Mesendoderm (in vitro differentiated cells): ENCODE measurements around the gene POLN.
"Not testable (repeated sequence)": the region's sequence is repeated elsewhere in the genome, so short reads cannot be mapped to it uniquely, and the experiment has no call there.

Source experiments
- DNase-seq: peaks from one replicate; pipeline ENCODE4 v3.0.0; 2013
- H2AK5ac ChIP-seq: 2 replicates; pipeline ENCODE4 v1.6.1; 2013; ENCODE audit warnings: low read length, inconsistent platforms
- H2BK120ac ChIP-seq: 2 replicates; pipeline ENCODE4 v1.6.1; 2013; ENCODE audit warnings: low read depth, mild to moderate bottlenecking, low read length, moderate library complexity, mixed read lengths
- H2BK15ac ChIP-seq: replicated peaks from 2 replicates; pipeline ENCODE4 v1.6.1; 2013; ENCODE audit warnings: low read depth, mild to moderate bottlenecking, moderate library complexity
- H2BK5ac ChIP-seq: 2 replicates; pipeline ENCODE4 v1.6.1; 2013; ENCODE audit warnings: low read length, inconsistent platforms
- H3K18ac ChIP-seq: 2 replicates; pipeline ENCODE4 v1.6.1; 2013; ENCODE audit warnings: mild to moderate bottlenecking, low read length, mixed read lengths
- H3K23ac ChIP-seq: one replicate; pipeline ENCODE4 v1.6.1; 2013; ENCODE audit warnings: low read length
- H3K27ac ChIP-seq: 2 replicates; pipeline ENCODE4 v1.5.1; 2013; ENCODE audit warnings: low read depth, mild to moderate bottlenecking, inconsistent platforms, low read length, moderate library complexity
- H3K27me3 ChIP-seq: 2 replicates; pipeline ENCODE4 v1.6.1; 2013; ENCODE audit warnings: low read length, control low read depth, mild to moderate bottlenecking, inconsistent platforms; ENCODE audit not compliant: insufficient read depth, poor library complexity
- H3K36me3 ChIP-seq: 2 replicates; pipeline ENCODE4 v1.6.1; 2013; ENCODE audit warnings: low read length, inconsistent platforms; ENCODE audit not compliant: control insufficient read depth, insufficient read depth
- H3K4ac ChIP-seq: one replicate; pipeline ENCODE4 v1.6.1; 2013; ENCODE audit warnings: low read depth, mild to moderate bottlenecking, low read length, moderate library complexity
- H3K4me1 ChIP-seq: 2 replicates; pipeline ENCODE4 v1.6.1; 2013; ENCODE audit warnings: low read depth, low read length, inconsistent platforms; ENCODE audit not compliant: control insufficient read depth
- H3K4me2 ChIP-seq: 2 replicates; pipeline ENCODE4 v1.6.1; 2013; ENCODE audit warnings: low read length
- H3K4me3 ChIP-seq: 2 replicates; pipeline ENCODE4 v1.5.1; 2013; ENCODE audit warnings: mild to moderate bottlenecking, low read length
- H3K56ac ChIP-seq: one replicate; pipeline ENCODE4 v1.6.1; 2013; ENCODE audit warnings: low read length
- H3K79me1 ChIP-seq: 2 replicates; pipeline ENCODE4 v1.6.1; 2013; ENCODE audit warnings: low read length, inconsistent platforms
- H3K79me2 ChIP-seq: 2 replicates; pipeline ENCODE4 v1.6.1; 2013; ENCODE audit warnings: mild to moderate bottlenecking, low read length; ENCODE audit not compliant: control insufficient read depth, insufficient read depth
- H3K9ac ChIP-seq: 2 replicates; pipeline ENCODE4 v1.6.1; 2013; ENCODE audit warnings: low read length, inconsistent platforms
- H4K5ac ChIP-seq: one replicate; pipeline ENCODE4 v1.6.1; 2013; ENCODE audit warnings: low read length
- H4K8ac ChIP-seq: one replicate; pipeline ENCODE4 v1.6.1; 2013; ENCODE audit warnings: low read depth, mild to moderate bottlenecking, control low read depth, low read length, moderate library complexity
- WGBS: extraction: QIAGEN DNeasy Blood & Tissue Kit; methylation state at CpG from one replicate; pipeline ENCODE4 v1.1.7; 2013; ENCODE audit warnings: low lambda C conversion rate, missing lambda C conversion rate; ENCODE audit not compliant: insufficient coverage; ENCODE audit errors: extremely low coverage; 5-methylcytosine and 5-hydroxymethylcytosine counted together

Gene POLN

DNA sequence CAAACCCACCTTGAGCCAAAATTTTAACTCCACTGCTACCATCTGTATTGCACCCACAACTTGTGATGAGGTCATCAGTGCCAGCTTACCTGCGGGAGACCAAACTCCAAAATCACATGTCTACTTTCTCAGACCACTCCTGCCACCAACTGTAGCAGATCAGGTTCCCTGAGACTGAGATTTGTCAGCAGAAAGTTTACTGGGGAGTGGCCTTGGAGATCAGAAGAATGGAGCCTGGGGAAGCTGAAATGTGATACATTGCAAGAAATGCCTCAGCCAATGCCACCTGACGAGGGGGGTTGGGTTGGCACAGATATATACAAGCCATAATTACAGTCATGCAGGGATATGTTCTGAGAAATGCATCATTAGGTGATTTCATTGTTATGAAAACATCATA lies 19.1 kb downstream of the POLN start:
- Histone ChIP-seq H2BK120ac (no peak overlapping the region), H3K79me1 (no peaks in the 10 kb centered on the region), H2AK5ac (no peak overlapping the region), H3K4me1 (peaks cover 23% of the 10 kb centered on the region), H3K27me3 (no peaks in the 10 kb centered on the region), H3K56ac (peak overlapping the region; percentile 28), H3K36me3 (no peaks in the 10 kb centered on the region), H3K4me3 (no peak overlapping the region), H3K4ac (peak overlapping the region; percentile 64), H3K4me2 (no peak overlapping the region), H4K5ac (no peak overlapping the region), H3K9ac (no peak overlapping the region), H2BK15ac (no peak overlapping the region), H3K27ac (no peak overlapping the region), H3K23ac (peak overlapping the region; percentile 29), H3K79me2 (no peaks in the 10 kb centered on the region), H3K18ac (no peak overlapping the region), H4K8ac (no peak overlapping the region), H2BK5ac (no peak overlapping the region)
- DNase-seq, result peak; percentile 45
- no CpG with 5 or more reads among the region's 2 CpGs for WGBS

DNA sequence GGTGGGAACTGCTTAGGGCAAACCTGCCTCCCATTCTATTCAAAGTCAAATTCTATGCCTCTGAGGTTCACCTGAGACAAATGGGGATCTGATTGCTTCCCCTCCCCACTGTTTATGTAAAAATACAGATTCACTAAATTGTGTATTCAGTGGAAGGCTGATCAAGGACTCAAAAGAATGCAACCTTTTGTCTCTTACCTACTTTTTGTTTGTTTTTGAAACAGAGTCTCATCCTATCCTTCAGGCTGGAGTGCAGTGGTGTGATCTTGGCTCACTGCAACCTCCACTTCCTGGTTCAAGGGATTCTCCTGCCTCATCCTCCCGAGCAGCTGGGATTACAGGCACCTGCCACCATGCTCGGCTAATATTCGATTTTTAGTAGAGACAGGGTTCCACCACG lies 20.5 kb downstream of the POLN start:
- H3K9ac ChIP-seq, H4K8ac ChIP-seq, H3K36me3 ChIP-seq, H3K27ac ChIP-seq, H3K18ac ChIP-seq, H3K79me1 ChIP-seq, H3K4me3 ChIP-seq, H4K5ac ChIP-seq, H3K27me3 ChIP-seq, H2BK15ac ChIP-seq, H3K79me2 ChIP-seq, H3K4me2 ChIP-seq, H2BK5ac ChIP-seq, H3K23ac ChIP-seq, H2BK120ac ChIP-seq, H2AK5ac ChIP-seq, H3K4ac ChIP-seq: not testable (repeated sequence)
- peaks cover 23% of the 10 kb centered on the region for H3K4me1 ChIP-seq
- H3K56ac ChIP-seq, result peak overlapping the region; percentile 18
- DNase-seq, result peak; percentile 89
- no CpG with 5 or more reads among the region's 4 CpGs for WGBS

DNA sequence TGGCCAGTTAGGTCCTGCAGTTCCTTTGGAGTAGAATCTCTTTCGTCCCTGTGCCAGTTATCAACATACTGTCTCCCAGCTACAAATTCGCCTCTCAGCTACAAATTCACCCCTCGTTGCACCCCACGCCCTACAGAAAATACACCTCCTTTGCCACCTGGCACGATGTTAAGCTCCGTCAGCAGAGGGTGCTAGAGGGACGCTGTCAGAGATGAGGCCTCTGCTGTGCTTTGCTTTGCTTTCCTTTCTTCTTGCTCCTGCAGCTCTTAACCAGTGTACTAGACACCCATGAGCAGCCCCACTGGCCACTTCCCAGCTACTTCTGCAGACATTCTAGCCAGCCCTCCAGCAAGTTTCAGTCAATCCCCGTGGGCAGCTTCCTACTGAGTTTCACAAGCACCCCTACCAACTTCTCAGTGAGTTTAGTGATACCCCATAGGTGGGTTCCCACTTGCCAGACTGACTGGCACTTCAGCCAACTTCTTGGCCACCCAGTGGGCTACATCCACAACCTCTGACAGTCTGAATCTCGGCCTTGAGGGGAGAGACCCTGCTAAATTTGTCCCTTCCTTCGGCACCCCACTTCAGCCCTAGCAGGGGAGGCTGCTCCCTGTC lies 21.8 kb downstream of the POLN start:
- Histone ChIP-seq H3K36me3 (no peaks in the 10 kb centered on the region), H3K4me1 (peaks cover 23% of the 10 kb centered on the region), H4K8ac (no peak overlapping the region), H2BK15ac (no peak overlapping the region), H2BK5ac (peak overlapping the region; percentile 2), H3K56ac (peak overlapping the region; percentile 29), H3K4ac (no peak overlapping the region), H3K27me3 (no peaks in the 10 kb centered on the region), H3K27ac (peak overlapping the region; percentile 27), H3K23ac (no peak overlapping the region), H2AK5ac (peak overlapping the region; percentile 71), H3K4me3 (no peak overlapping the region), H4K5ac (no peak overlapping the region), H3K9ac (peak overlapping the region; percentile 50), H3K4me2 (no peak overlapping the region), H3K79me2 (no peaks in the 10 kb centered on the region), H3K18ac (no peak overlapping the region), H2BK120ac (no peak overlapping the region), H3K79me1 (no peaks in the 10 kb centered on the region)
- peak; percentile 84 for DNase-seq
- no CpG with 5 or more reads among the region's 10 CpGs for WGBS

DNA sequence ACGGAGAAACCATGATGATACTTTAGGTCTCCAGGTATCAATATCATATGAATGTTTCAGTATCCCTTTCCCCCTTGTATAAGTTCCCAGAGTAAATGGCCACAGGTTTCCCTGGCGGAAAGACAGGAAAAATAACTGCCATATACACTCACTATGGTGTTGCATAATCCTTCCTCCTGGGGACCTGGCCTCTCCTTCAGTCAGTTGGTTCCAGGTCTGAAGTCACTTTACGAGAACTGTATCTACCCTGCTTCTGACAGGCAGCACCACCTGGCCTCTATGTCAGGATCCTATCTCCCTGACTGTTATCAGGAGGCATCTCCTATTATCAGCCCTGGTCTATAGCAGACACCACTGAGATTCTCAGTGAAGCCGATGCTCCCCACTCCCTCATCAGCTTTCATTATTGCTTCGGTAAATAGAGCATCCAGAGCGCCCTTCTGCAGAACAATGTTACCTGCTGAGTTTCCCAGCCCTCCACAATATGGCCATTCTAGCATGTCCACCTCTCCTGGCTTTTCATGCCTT lies 22.6 kb downstream of the POLN start:
- Histone ChIP-seq H2BK15ac (no peak overlapping the region), H3K27ac (no peak overlapping the region), H3K4me3 (no peak overlapping the region), H4K5ac (no peak overlapping the region), H3K4me1 (peaks cover 23% of the 10 kb centered on the region), H3K36me3 (no peaks in the 10 kb centered on the region), H3K27me3 (no peaks in the 10 kb centered on the region), H3K9ac (no peak overlapping the region), H3K56ac (no peak overlapping the region), H2AK5ac (no peak overlapping the region), H3K4me2 (no peak overlapping the region), H3K23ac (no peak overlapping the region), H3K4ac (no peak overlapping the region), H3K18ac (no peak overlapping the region), H3K79me1 (no peaks in the 10 kb centered on the region), H2BK5ac (no peak overlapping the region), H2BK120ac (no peak overlapping the region), H4K8ac (no peak overlapping the region), H3K79me2 (no peaks in the 10 kb centered on the region)
- WGBS, result no CpG with 5 or more reads among the region's 6 CpGs
- DNase-seq, result peak; percentile 19

DNA sequence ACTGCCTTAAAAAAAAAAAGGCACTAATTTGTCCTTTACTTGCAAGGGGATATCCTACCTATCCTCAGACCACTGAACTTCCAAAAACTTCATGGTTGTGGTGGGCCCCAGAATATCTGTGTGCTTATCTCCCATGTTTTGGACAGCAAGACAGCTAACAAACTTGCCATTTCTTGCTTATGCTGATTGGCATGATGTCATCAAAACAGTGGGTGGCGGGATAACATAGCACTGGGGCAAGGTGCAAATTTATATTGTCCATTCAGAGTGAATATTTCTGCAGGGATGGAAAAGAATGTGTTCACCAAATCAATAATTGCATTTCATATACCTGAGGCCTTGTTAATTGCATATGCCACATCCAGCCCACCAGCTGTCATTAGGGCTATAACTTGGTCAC lies 23.5 kb downstream of the POLN start:
- Histone ChIP-seq H3K27ac (no peak overlapping the region), H3K27me3 (no peaks in the 10 kb centered on the region), H3K18ac (no peak overlapping the region), H3K4me3 (no peak overlapping the region), H3K79me1 (no peaks in the 10 kb centered on the region), H4K8ac (no peak overlapping the region), H2BK120ac (no peak overlapping the region), H3K79me2 (no peaks in the 10 kb centered on the region), H3K4me2 (no peak overlapping the region), H2BK15ac (no peak overlapping the region), H3K36me3 (no peaks in the 10 kb centered on the region), H3K56ac (no peak overlapping the region), H3K9ac (no peak overlapping the region), H3K4me1 (peaks cover 23% of the 10 kb centered on the region), H2AK5ac (no peak overlapping the region), H3K4ac (no peak overlapping the region), H4K5ac (no peak overlapping the region), H3K23ac (no peak overlapping the region), H2BK5ac (no peak overlapping the region)
- DNase-seq, result no peak
- no CpG with 5 or more reads among the region's 1 CpG for WGBS

DNA sequence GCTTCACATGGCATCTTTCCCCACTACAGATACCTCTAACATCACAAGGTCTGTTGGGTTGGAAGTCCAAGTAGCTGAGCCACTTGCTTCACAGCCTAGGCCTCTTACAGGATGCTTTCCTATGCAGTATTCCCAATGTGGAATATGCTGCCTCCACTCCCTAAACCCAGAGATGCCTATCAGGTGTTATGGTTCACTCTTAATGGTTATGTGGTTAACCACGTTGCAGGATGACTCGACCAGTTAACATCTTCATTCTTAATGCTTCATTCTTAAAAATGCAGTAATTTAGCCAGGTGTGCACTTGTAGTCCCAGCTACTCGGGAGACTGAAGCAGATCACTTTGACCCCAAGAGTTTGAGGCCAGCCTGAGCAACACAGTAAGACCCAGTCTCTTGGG lies 24.2 kb downstream of the POLN start:
- WGBS, result no CpG with 5 or more reads among the region's 3 CpGs
- H3K79me2 ChIP-seq, result no peaks in the 10 kb centered on the region

More for the DNA sequence above, 24.2 kb downstream of the POLN start:
- DNase-seq, result peak; percentile 13
- H4K5ac ChIP-seq, result no peak overlapping the region
- no peak overlapping the region for H2AK5ac ChIP-seq
- H2BK120ac ChIP-seq, result no peak overlapping the region
- H3K27ac ChIP-seq, result no peak overlapping the region
- H3K27me3 ChIP-seq, result no peaks in the 10 kb centered on the region
- no peaks in the 10 kb centered on the region for H3K79me1 ChIP-seq
- no peak overlapping the region for H3K4me3 ChIP-seq
- H4K8ac ChIP-seq, result no peak overlapping the region
- H3K4me1 ChIP-seq, result peaks cover 18% of the 10 kb centered on the region
- no peak overlapping the region for H3K9ac ChIP-seq
- H2BK15ac ChIP-seq, result no peak overlapping the region
- peak overlapping the region; percentile 10 for H3K23ac ChIP-seq
- no peak overlapping the region for H3K18ac ChIP-seq
- H3K36me3 ChIP-seq, result no peaks in the 10 kb centered on the region
- H3K4ac ChIP-seq, result no peak overlapping the region
- H3K56ac ChIP-seq, result no peak overlapping the region
- H3K4me2 ChIP-seq, result no peak overlapping the region
- no peak overlapping the region for H2BK5ac ChIP-seq
